GM21529 (cell line): ENCODE measurements around the gene CEP43.

Source experiments
- ATAC-seq: cut with Tn5 transposase; IDR thresholded peaks from one replicate; pipeline ENCODE4 v1.9.1; 2021; ENCODE audit not compliant: unreplicated experiment

The CEP43 gene

GRCh38 chr6:166966268-166966667 lies 32.9 kb upstream of the CEP43 start:
- ATAC-seq: no peak

GRCh38 chr6:166969390-166970002 lies 29.7 kb upstream of the CEP43 start:
- ATAC-seq: no peak

GRCh38 chr6:166970091-166970490 lies 29.1 kb upstream of the CEP43 start:
- no peak for ATAC-seq

GRCh38 chr6:166970776-166971175 lies 28.4 kb upstream of the CEP43 start:
- no peak for ATAC-seq

DNA sequence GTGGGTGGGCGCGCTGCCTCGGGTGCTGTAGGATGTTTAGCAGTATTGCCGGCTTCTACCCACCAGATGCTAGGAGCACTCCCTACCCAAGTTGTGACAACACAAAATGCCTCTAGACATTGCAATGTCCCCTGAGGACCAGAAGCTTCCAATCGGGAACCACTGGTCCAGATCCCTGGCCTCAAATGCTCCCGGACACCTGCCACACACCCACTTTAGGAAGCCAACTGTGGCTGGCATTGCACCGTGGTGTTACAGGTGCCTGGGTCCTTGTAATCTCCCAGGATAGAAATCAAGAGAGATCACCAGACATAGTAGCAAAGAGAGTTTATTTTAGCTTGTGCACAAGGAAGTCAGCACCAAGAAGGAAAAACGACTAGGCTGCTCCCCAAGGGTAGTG lies 27.9 kb upstream of the CEP43 start:
- no peak for ATAC-seq

DNA sequence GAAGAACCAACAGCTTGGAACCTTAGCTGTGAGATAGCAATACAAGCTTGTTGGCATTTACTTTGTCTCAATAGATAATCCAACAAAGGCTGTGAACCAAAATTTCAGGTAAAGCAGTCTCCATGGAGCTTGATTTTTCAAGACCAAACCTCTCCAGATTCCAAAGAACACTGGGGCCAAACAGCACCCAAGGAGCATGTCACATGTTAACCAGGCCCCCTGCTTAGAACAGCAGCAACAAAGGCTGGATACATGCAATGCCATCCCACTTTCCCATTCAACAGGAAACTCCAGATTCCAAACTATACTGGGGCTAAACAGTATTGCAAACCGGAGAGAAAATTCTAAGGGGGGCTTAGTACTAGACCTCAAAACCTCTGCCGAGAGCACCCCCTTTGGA lies 27.1 kb upstream of the CEP43 start:
- no peak for ATAC-seq

DNA sequence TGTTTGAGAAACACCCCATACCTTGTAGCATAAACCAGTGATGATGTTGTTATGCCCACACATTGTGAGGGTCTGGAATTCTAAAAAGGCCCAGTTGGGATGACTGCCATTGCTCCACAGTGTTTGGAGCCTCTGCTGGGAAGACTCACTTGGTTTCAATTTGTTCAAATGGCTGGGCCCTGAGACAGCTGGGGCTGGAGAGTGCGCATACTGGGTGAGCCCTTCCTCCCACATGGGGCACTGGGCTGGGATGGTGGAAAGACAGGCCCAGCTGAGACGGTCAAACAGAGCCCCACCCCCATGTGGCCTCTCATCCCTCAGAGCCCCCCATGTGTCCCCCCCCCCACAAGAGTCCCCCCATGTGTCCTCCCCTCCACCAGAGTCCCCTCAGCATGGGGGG lies 22.6 kb upstream of the CEP43 start:
- ATAC-seq: no peak

DNA sequence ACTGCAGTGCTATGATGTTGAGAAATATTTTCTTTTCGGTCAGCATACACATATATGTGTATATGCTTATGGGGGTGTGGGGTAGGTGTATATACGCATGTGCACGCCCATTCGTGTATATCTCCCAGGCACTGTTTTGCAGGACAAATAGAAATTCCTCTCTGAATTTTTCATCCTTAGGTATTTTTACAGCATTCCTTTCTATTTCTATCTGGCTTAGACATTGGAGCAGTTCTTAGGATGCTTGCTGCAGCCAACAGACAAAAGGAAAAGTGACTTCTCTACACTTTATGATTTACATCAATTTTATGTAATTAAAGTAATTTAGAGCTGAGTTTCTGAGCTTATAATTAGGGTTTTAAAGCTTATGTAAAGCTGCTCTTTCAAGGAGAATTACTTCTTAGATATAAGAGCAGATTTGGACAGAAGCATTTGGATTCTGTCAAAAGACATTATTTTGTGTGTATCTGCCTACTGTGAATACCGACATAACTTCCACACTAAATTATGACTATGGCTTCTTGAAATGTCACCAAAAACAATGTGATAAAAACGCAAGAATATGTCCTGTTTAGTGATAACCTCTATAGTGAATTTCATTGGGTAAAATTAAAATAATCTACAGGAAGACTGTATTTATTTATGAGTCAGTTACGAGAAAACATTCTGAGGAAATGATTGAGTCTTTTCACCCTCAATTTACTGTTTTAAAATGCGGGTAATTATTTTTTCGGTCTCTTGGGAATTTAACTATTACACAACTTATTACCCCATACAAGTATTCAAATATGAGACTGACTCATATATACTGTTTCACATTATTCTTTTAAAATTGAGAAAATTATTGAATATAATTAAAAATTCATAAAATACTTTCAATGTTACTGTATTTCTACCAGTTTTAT lies 21.3 kb upstream of the CEP43 start:
- no peak for ATAC-seq

- no peak for ATAC-seq
These were observed 18.5 kb upstream of the CEP43 start for GRCh38 chr6:166980738-166981137.

GRCh38 chr6:166987448-166987847 lies 11.7 kb upstream of the CEP43 start:
- no peak for ATAC-seq

DNA sequence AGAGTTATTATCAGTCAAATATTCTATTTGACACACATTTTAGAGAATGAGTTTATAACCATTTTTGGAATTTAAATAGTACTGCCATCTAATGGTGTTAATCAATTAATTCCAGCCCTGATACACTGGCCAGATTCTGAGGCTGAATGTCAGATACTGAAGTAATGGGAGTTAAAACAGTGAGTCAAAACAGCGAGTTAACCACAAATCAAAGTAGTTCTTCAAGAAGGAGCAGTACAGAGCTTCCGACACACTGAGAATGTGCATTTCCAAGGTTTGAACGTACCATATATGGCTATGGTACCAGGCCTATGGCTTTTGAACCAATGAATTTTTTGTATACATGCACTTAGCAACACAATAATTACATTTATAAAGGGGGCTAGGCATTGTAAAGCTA lies 11.3 kb upstream of the CEP43 start:
- ATAC-seq: no peak

DNA sequence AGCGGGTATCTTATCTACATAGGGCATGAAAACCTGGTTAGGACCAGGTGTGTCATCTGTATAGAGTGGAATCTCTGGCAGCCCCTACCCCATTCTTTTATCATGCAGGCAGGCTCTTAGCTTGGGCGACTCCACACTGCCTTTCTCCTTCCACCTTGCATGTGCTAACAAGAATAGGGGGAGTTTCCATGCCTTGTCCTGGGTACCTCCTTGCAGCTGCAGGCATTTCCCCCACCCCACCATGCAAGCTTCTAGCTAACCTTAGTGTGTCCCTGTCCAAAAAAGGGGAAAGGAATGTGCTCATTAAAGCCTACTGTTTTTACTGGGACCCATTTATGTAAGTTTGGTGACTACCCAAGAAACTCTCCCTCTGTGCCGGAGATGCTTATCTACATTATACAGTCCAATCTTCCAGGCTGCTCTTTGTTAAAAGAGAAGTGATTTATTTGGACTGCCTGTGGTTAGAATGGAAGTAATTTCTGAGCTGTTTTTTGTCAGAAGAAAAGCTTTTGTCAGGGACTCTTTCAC lies 10.5 kb upstream of the CEP43 start:
- ATAC-seq: no peak

GRCh38 chr6:166989427-166990032 lies 9.7 kb upstream of the CEP43 start:
- peak; percentile 88 for ATAC-seq

DNA sequence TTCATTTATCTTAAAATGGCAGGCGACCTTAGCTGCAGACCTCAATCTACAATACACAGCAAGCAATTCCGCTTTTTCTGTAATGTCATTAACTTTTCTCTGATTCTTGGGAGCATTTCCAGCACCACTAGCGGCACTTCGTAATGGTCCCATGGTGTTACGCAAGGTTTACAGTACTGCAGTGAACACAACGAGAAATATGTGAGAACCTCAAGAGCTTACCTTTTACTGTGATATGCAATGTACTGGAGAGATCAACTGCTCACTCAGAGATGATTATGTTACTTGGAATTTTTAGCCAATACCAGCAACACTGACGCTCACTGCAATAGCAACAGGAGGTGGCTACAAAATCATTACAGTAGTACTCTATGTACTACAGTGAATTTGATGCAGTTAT lies 2.8 kb upstream of the CEP43 start:
- no peak for ATAC-seq

DNA sequence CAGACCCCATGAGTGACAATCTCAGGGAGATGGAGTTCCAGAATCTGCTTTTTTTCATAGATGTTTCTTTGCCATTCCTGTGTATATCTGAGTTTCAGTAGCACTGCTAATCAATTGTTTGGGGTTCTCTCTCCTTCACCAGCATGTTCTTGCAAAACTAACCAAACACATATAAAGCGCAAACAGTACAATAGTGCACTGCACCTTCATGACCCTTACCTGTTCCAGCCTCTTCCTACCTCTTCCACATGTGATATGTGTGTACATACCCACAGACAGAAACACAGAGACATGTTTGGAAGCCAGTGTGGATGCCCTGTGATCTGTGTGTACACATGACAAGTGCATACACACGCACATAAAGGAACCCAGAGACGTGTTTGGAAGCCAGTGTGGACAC lies 1.8 kb upstream of the CEP43 start:
- no peak for ATAC-seq

GRCh38 chr6:166997768-166998255 lies 1.4 kb upstream of the CEP43 start:
- ATAC-seq: peak; percentile 44

DNA sequence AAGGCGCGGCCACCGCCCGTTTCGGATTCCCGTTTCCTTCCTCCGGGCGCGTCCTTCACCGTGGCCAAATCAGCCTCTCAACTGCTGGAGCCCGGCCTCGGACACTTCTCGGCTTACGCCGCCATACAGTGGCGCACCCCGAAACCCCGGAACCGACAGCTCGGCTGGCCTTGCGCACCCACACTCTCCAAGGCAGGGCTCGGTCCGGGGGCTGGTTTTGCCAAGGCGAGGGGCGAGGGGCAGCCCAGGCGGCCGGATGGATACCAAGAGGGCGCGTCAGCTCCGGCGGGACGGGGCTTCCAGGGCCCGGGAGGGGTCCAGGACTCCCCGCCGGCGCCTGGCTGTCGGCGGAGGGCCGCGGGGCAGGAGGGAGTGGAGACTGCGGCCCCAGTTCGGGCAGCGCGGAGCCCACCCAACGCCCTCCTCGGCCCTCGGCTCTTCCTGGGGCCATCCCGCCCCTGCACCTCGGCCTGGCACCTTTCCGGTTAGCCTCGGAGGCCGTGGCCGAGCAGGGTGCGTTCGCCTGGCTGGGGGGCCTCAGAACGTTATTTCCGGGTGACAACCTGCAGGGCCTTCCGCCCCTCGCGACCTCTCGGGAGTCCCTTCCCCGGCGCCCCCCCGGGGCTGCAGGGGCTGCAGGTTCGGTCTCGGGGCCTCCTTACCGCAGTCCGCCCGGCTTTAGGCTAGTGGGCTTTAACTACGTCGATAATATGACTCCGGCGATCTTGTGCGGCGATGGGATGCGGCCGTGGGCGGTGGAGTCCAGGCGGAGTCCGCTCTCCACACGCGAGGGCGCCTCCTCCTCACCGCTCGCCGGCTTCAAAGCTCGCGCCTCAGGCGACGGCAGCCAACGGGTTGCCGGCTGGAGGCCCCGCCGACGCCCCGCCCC lies 697 bp upstream of the CEP43 start:
- peak; percentile 16 for ATAC-seq

DNA sequence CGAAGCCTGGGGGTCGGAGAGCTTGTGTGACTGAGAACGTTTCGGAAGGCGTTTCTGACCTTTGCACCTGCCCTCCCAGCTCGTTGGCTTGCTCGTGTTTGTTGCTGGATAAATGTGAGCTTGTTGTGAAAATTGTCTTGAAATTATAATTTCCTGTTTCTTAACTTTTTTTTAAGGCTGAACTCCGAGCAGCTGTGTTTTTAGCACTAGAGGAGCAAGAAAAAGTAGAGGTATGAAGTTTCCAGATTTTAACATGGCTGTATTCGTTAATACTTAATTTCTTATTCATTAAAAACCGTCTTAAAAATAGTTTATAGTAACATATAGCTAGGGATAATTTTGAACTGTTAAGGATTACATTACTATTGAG lies 672 bp downstream of the CEP43 start:
- ATAC-seq: no peak

DNA sequence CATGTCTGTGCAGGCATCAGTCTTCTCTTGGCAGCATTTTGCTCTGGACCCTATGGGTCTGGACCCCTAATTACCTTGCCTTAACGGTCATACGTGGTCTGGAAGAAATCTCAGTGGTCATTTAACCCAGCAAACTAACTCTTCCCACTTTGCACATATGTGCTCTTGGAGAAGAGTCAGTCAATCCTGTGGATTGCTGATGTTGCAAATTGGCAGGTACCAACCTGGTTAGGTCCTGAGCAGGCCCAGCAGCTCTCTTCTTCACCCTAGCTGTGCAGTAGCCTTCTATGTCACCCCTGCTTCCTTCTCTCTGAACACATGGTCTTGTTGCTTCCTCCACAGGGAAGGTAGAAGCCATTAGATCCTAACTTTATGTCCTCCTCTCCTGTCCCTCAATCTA lies 1.6 kb downstream of the CEP43 start:
- no peak for ATAC-seq

DNA sequence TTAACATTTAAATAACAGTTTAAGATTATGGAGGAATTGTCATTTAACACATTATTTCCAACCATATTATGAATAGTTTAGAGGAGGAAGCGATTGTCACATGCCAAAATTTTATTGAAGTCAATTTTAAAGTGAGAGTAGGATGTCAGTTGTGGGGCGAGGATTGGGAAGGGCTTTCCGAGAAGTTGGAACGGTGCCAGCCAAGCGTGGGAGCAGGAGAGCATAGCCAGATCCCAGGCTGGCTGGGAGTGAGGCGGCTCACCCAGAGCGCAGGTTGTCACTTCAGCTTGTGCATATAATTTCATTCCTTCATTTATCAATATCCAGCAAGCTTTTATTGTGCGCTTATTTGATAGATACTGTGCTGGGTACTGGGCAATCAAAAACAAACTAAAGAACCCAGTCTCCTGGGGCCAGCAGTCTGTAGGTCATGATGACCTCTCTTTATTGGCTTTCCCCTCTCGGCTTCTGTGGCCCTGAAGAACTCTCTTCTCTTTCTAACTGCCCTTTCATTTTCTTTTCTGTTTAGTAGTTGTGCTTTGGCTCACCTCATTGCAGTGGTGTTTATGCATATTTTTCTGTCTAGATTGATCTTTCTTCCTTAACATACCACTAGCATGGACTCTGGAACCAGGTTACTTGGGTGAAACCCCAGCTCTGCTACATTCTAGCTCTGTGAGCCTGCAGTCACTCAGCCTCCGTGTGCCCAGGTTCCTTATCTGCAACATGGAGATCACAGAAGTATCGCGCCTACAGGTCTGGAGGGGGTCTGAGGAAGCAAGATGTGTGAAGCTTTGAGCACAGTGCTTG lies 6.4 kb downstream of the CEP43 start:
- no peak for ATAC-seq
